Activated CD4-positive, alpha-beta memory T cell treated with anti-CD3 and anti-CD28 coated beads for 36 hours (primary cell): ENCODE results near the gene DYNC1LI2. TPM values are rescaled to one million over a fixed set of nuclear protein-coding genes. Genes with fewer than 3 reads are reported as not detected.
"Not testable (repeated sequence)": the region's sequence is repeated elsewhere in the genome, so short reads cannot be mapped to it uniquely, and the experiment has no call there.

Source experiments
- CTCF ChIA-PET: fragments of 350-600 bp; sonication (Branson Sonifier 250); formaldehyde crosslinking; loops from one replicate; lab custom pipeline; 2021; ENCODE audit warnings: antibody characterized with exemption, inconsistent platforms; lab: Charles Lee
- POLR2A ChIA-PET: fragments of 350-600 bp; sonication (Branson Sonifier 250); formaldehyde crosslinking; loops from one replicate; lab custom pipeline; 2021; ENCODE audit warnings: antibody characterized with exemption; lab: Charles Lee
- DNase-seq: peaks from one replicate; pipeline ENCODE4 v3.0.0-alpha.2; 2020
- H3K27ac Mint-ChIP-seq: one replicate; pipeline ENCODE4 v1.8.0; 2021; ENCODE audit warnings: mixed read lengths
- H3K27me3 Mint-ChIP-seq: one replicate; pipeline ENCODE4 v1.8.0; 2021; ENCODE audit warnings: mixed read lengths
- H3K36me3 Mint-ChIP-seq: one replicate; pipeline ENCODE4 v1.8.0; 2021; ENCODE audit warnings: mixed read lengths
- H3K4me1 Mint-ChIP-seq: one replicate; pipeline ENCODE4 v1.8.0; 2021; ENCODE audit warnings: low read depth, mixed read lengths
- H3K4me3 Mint-ChIP-seq: one replicate; pipeline ENCODE4 v1.8.0; 2021; ENCODE audit warnings: mild to moderate bottlenecking, mixed read lengths
- H3K9me3 Mint-ChIP-seq: one replicate; pipeline ENCODE4 v1.8.0; 2021; ENCODE audit warnings: mixed read lengths
- intact Hi-C: fragments of 100-400 bp; cut with micrococcal nuclease; formaldehyde crosslinking; loops from one replicate; pipeline ENCODE4 v1.15.1; 2023
- total RNA-seq, 2 experiments: library from RNA; stranded (reverse); gene quantifications; one replicate each; pipeline ENCODE4 v1.2.3, GENCODE V29; 2021

DYNC1LI2 gene
- total RNA-seq, 2 experiments from 2014 or later: 37.9 to 39.1 TPM

DNA sequence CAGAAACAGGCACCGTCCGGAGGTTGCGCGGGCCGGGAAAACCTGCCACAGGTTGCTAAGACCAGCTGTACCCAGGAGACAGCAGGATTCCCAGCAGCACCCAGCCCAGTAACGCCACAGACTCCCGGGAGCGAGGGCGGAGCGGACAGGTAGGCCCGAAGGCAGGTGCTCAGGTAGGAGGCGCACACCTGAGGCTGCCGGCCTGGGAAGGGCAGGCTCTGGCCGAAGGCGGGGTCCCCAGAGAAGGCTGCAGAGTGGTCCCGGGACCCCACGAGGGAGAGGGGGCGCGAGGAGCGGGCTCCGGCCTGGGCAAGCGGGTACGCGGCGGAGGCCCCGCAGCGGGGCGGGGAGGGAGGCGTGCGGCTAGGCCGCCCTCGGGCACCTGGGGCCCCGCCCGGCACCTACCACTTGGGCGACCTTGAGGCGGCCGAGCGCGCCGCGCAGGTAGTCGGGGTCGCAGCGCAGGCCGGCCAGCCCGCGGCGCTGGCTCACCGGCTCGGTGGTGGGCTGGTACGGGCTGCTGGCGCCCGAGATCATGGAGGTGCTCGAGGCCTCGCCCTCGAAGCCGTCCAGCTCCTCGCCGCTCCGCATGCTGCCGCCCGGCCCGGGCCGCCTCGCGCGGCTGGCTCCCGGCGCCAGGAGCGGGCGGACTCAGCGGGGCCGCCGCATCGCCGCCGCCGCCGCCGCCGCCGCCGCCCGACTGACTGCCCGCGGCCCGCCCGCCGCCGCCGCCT lies 55.3 kb downstream of the DYNC1LI2 start:
- DNase-seq: peak; percentile 25
- H3K27me3 Mint-ChIP-seq: peaks cover 4% of the 10 kb centered on the region
- H3K4me1 Mint-ChIP-seq: peaks cover 3% of the 10 kb centered on the region
- ChIA-PET POLR2A (interaction anchor here (1.0 kb wide), 1 partner anchor 88 kb away, joined by 3 read pairs; no protein-coding TSS in a partner anchor), CTCF (interaction anchor here (0.6 to 3.4 kb wide), 9 partner anchors 9 to 355 kb away, joined by 3 to 18 read pairs (median 5); partner anchors contain the start of gene NAE1)
- no peak overlapping the region for H3K27ac Mint-ChIP-seq
- H3K4me3 Mint-ChIP-seq: peak overlapping the region; percentile 72
- H3K9me3 Mint-ChIP-seq: no peaks in the 10 kb centered on the region
- intact Hi-C loops: loop anchor here (5.0 kb wide), 2 partner anchors 56 to 89 kb away; partner anchors contain the start of gene DYNC1LI2
- no peaks in the 10 kb centered on the region for H3K36me3 Mint-ChIP-seq

DNA sequence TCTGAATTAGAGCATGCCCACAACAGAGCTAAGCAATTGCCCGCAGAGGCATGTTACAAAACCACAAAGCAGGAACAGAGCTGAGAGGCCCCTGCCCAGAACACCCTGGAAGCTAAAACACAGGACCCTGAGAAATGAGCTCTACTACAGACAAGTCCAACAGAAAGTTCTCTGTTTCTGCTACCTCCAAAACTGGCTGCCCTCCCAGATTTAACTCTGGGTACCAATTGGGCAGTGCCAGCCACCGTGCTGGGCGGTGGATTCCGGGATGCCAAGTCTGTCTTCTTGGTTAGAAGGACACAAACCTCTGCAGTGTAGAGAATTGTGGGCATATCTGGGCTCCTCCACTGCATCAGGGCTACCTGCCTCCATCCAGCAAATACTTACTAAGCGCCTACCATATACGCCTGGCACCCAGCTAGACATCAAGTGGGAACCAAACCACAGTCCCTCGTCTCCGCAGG lies 55.9 kb downstream of the DYNC1LI2 start:
- ChIA-PET POLR2A (interaction anchor here (1.0 kb wide), 1 partner anchor 87 kb away, joined by 3 read pairs; no protein-coding TSS in a partner anchor), CTCF (interaction anchor here (0.6 to 3.4 kb wide), 5 partner anchors 8 to 354 kb away, joined by 3 to 18 read pairs (median 5); partner anchors contain the start of gene NAE1)
- H3K27me3 Mint-ChIP-seq: peaks cover 4% of the 10 kb centered on the region
- intact Hi-C loops: loop anchor here (5.0 kb wide), 2 partner anchors 57 to 88 kb away; partner anchors contain the start of gene DYNC1LI2
- H3K27ac Mint-ChIP-seq: no peak overlapping the region
- DNase-seq: no peak
- peak overlapping the region; percentile 72 for H3K4me3 Mint-ChIP-seq
- H3K9me3 Mint-ChIP-seq: no peaks in the 10 kb centered on the region
- no peaks in the 10 kb centered on the region for H3K36me3 Mint-ChIP-seq
- peaks cover 6% of the 10 kb centered on the region for H3K4me1 Mint-ChIP-seq

DNA sequence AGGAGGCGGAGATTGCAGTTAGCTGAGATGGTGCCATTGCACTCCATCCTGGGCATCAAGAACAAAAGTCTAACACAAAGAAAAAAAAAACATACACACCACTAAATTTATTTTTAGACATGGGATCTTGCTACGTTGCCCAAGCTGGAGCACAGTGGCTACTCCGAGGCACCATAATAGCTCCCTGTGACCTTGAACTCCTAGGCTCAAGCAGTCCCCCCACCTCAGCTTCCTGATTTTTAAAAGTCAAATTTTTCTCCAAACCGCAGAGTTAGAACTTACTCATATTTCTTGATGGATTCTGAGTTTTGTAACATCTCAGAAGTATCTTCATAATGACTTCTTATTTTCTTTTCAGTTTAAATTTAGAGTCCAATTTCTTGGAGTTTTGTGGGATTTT lies 58.3 kb downstream of the DYNC1LI2 start:
- CTCF ChIA-PET: no interaction called here

DNA sequence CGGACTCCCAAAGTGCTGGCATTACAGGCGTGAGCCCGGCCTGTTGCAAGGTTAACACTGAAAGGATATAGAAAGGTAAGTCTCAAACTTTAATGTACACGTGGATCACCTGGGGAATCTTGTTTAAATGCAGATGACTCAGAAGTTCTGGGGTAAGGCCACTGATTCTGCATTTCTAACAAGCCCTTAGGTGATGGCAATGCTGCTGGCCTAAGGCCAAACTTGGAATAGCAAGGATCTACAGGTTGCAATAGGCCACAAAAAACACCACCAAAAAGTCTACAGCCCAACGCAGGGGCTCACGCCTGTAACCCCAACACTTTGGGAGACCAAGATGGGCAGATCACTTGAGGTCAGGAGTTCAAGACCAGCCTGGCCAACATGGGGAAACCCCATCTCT lies 59.1 kb downstream of the DYNC1LI2 start:
- peaks cover 6% of the 10 kb centered on the region for H3K4me1 Mint-ChIP-seq
- intact Hi-C loops: no loop called here
- no peaks in the 10 kb centered on the region for H3K36me3 Mint-ChIP-seq
- no peaks in the 10 kb centered on the region for H3K9me3 Mint-ChIP-seq
- ChIA-PET CTCF (interaction anchor here (0.6 kb wide), 1 partner anchor 41 kb away, joined by 3 read pairs; no protein-coding TSS in a partner anchor), POLR2A (no interaction called here)
- no peak for DNase-seq
- no peak overlapping the region for H3K27ac Mint-ChIP-seq
- no peak overlapping the region for H3K4me3 Mint-ChIP-seq
- H3K27me3 Mint-ChIP-seq: peaks cover 3% of the 10 kb centered on the region

More for the DNA sequence above, 58.3 kb downstream of the DYNC1LI2 start:
- no peak for DNase-seq
- POLR2A ChIA-PET: no interaction called here
- H3K9me3 Mint-ChIP-seq: no peaks in the 10 kb centered on the region
- no peak overlapping the region for H3K27ac Mint-ChIP-seq
- no peak overlapping the region for H3K4me3 Mint-ChIP-seq
- no peaks in the 10 kb centered on the region for H3K36me3 Mint-ChIP-seq
- peaks cover 6% of the 10 kb centered on the region for H3K4me1 Mint-ChIP-seq
- intact Hi-C loops: no loop called here
- peaks cover 4% of the 10 kb centered on the region for H3K27me3 Mint-ChIP-seq

DNA sequence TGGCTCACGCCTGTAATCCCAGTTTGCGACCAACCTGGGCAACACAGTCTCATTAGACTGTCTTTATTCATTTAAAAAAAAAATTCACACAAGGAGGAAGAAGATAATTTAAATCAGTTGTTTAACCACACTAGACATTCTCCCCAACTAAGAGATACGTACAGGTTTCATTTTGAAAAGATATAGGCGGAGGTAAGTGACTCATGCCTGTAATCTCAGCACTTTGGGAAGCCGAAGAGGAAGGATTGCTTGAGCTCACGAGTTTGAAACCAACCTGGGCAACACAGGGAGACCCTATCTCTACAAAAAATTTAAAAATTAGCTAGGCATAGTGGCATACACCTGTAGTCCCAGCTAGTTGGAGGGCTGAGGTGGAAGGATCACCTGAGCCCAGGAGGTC lies 60.2 kb downstream of the DYNC1LI2 start:
- H3K36me3 Mint-ChIP-seq: no peaks in the 10 kb centered on the region
- no peak overlapping the region for H3K27ac Mint-ChIP-seq
- DNase-seq: no peak
- intact Hi-C loops: no loop called here
- H3K9me3 Mint-ChIP-seq: no peaks in the 10 kb centered on the region
- peaks cover 1% of the 10 kb centered on the region for H3K27me3 Mint-ChIP-seq
- POLR2A ChIA-PET: interaction anchor here (0.6 kb wide), 1 partner anchor 22 kb away, joined by 4 read pairs; no protein-coding TSS in a partner anchor
- CTCF ChIA-PET: interaction anchor here (1.4 kb wide), 1 partner anchor 116 kb away, joined by 3 read pairs; no protein-coding TSS in a partner anchor
- peaks cover 6% of the 10 kb centered on the region for H3K4me1 Mint-ChIP-seq
- no peak overlapping the region for H3K4me3 Mint-ChIP-seq

DNA sequence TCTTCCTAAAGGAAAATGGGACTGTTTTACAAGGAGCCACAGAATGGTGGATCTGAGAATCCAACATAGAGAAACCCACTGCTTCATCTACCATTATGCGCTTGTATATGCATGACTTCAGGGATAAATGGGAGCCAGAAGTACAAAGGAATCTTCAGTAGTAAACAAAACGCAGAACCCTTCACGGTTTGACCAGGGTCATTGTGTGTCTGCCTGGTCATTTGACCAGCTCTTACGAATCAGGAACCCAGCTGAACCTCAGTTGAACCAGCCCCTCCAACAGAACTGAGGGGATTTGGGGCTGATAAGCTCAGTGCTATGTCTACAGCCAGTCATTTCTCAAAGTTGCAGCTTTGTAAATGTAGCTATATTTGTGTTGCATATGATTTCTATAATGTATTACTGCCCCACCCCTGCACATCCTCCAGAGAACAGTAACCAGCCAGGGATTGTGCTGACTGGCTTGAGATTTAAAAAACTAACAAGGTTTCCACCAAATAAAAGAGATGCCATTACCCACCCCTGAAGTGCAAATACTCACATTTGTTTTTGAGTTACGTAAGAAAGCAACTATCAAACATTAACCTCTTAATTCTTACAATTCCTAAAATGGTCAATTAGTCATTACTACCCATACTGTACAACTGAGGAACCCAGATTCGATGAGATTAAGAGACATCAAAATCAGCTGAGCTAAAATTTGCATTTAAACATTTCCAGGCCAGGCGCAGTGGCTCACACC lies 61.1 kb downstream of the DYNC1LI2 start:
- Mint-ChIP-seq H3K4me3 (no peak overlapping the region), H3K9me3 (no peaks in the 10 kb centered on the region), H3K4me1 (peaks cover 6% of the 10 kb centered on the region), H3K27me3 (no peaks in the 10 kb centered on the region), H3K27ac (no peak overlapping the region), H3K36me3 (no peaks in the 10 kb centered on the region)
- POLR2A ChIA-PET: no interaction called here
- CTCF ChIA-PET: interaction anchor here (0.7 to 1.5 kb wide), 3 partner anchors 39 to 115 kb away, joined by 3 to 4 read pairs (median 3); no protein-coding TSS in a partner anchor
- DNase-seq: no peak
- intact Hi-C loops: no loop called here

DNA sequence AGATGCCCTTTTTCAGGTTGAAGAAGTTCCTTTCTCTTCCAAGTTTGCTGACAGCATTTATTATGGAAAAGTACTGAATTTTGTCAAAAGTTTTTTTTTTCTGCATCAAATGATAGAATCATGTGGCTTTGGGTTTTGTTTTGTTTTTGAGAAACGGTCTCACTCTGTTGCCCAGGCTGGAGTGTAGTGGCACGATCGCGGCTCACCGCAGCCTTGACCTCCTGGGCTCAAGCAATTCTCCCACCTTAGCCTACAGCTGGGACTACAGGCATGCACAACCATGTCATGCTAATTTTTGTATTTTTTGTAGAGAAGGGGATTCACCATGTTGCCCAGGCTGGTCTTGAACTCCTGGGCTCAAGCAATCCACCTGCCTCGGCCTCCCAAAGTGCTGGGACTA lies 62.1 kb downstream of the DYNC1LI2 start:
- Mint-ChIP-seq H3K36me3 (no peaks in the 10 kb centered on the region), H3K4me1 (peaks cover 6% of the 10 kb centered on the region), H3K4me3 (no peak overlapping the region), H3K9me3 (no peaks in the 10 kb centered on the region), H3K27ac (no peak overlapping the region), H3K27me3 (no peaks in the 10 kb centered on the region)
- CTCF ChIA-PET: interaction anchor here (1.5 kb wide), 1 partner anchor 38 kb away, joined by 4 read pairs; no protein-coding TSS in a partner anchor
- POLR2A ChIA-PET: no interaction called here
- intact Hi-C loops: no loop called here
- DNase-seq: no peak

DNA sequence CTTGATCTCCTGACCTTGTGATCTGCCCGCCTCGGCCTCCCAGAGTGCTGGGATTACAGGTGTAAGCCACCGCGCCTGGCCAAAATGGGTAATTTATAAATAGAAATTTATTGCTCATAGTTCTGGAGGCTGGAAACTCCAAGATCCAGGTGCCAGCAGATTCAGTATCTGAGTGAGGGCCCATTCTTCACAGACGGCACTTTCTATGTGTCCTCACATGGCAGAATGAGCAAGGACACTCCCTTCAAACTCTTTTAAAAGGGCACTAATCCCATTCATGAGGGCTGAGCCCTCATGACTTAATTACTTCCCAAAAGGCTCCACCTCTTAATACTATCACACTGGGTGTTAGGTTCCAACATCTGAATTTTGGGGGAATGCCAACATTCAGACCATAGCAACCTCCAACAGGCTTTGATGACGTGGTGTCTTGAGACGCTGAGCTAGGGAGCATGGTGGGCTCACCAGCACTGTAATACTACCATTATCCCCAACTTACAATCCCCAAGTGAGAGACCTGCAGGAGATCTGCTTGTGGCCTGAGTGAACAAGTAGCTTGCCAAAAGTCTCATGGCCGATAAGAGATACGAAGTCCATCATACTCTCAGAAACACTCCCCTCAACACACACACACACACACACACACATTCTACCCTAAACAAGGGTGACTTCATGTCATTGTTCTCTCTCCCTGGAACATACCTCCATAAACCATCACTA lies 63.3 kb downstream of the DYNC1LI2 start:
- H3K27ac Mint-ChIP-seq: no peak overlapping the region
- DNase-seq: no peak
- no peak overlapping the region for H3K4me3 Mint-ChIP-seq
- no peaks in the 10 kb centered on the region for H3K9me3 Mint-ChIP-seq
- CTCF ChIA-PET: interaction anchor here (0.6 kb wide), 1 partner anchor 8 kb away, joined by 3 read pairs; no protein-coding TSS in a partner anchor
- no peaks in the 10 kb centered on the region for H3K27me3 Mint-ChIP-seq
- H3K4me1 Mint-ChIP-seq: peaks cover 6% of the 10 kb centered on the region
- H3K36me3 Mint-ChIP-seq: no peaks in the 10 kb centered on the region
- POLR2A ChIA-PET: interaction anchor here (0.6 kb wide), 1 partner anchor 38 kb away, joined by 3 read pairs; no protein-coding TSS in a partner anchor
- intact Hi-C loops: no loop called here

DNA sequence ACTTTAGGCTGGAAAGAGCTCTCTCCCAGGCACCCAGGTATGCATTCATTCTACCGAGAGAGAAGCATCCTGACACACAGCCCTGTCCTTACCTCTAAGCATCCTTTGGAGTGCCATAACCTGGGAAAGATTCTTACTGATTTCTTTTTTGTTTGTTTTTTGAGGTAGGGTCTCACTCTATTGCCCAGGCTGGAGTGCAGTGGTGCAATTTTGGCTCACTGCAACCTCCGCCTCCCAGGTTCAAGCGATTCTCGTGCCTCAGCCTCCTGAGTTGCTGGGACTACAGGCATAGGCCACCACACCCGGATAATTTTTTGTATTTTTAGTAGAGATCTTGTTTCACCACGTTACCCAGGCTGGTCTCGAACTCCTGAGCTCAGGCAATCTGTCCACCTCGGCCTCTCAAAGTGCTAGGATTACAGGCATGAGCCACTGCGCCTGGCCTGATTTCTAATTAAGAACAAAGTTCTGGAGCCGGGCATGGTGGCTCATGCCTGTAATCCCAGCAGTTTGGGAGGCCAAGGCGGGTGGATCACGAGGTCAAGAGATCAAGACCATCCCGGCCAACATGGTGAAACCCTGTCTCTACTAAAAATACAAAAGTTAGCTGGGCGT lies 65.8 kb downstream of the DYNC1LI2 start:
- CTCF ChIA-PET: interaction anchor here (0.7 kb wide), 1 partner anchor 342 kb away, joined by 3 read pairs; no protein-coding TSS in a partner anchor
- DNase-seq, H3K4me3 Mint-ChIP-seq, H3K27ac Mint-ChIP-seq, H3K36me3 Mint-ChIP-seq, H3K27me3 Mint-ChIP-seq, POLR2A ChIA-PET, intact Hi-C loops, H3K9me3 Mint-ChIP-seq, H3K4me1 Mint-ChIP-seq: not testable (repeated sequence)

DNA sequence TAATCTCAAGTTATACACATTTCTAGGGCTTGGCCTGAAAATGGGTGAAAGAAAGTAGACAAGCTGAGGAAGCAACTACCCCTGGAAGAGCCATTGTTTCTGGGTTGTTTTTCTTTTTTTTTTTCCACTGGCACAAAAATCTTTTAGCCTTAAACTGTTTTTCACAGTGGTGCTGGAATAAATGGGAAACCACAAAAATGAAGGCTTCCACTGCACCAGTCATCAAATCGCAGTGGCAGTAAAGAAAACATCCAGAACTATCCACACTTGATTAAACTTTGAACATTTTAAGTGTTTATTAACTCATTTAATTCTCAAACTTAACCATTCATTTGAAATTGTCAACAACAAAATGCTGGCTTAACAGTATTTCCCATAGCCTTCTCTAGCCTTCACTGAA lies 69.1 kb downstream of the DYNC1LI2 start:
- ChIA-PET CTCF (no interaction called here), POLR2A (no interaction called here)
- Mint-ChIP-seq H3K4me1 (no peaks in the 10 kb centered on the region), H3K36me3 (no peaks in the 10 kb centered on the region), H3K4me3 (no peak overlapping the region), H3K27ac (no peak overlapping the region), H3K9me3 (no peaks in the 10 kb centered on the region), H3K27me3 (no peaks in the 10 kb centered on the region)
- no peak for DNase-seq
- intact Hi-C loops: no loop called here

DNA sequence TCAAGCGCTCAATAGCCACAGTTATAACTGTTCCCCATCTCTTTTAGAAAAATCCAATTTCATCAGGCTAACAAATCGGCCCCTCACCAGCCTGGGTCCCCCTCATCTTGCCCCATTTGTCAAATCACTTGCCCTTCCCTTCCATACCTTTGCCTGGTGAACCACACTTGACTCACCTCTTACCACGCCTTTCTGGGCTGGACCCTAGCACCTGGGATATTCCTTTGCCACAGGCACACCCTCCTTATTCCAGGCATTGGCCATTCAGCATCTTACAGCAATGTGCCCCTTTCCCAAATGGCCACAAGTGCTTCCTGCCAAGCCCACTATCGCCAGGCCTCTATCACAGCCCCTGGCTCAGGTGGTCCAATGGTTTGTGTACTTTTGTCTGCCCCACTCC lies 69.7 kb downstream of the DYNC1LI2 start:
- Mint-ChIP-seq H3K4me3 (no peak overlapping the region), H3K27ac (no peak overlapping the region), H3K36me3 (no peaks in the 10 kb centered on the region), H3K27me3 (no peaks in the 10 kb centered on the region), H3K4me1 (no peaks in the 10 kb centered on the region), H3K9me3 (no peaks in the 10 kb centered on the region)
- POLR2A ChIA-PET: no interaction called here
- DNase-seq: no peak
- intact Hi-C loops: no loop called here
- CTCF ChIA-PET: no interaction called here
